ENCODE measurements around the gene KRTAP20-2.

The KRTAP20-2 gene

GRCh38 chr21:30634906-30635305 is at the start of gene KRTAP20-2:
TSS of gene KRTAP20-2 (plus strand) at chr21:30635206. CDS start at chr21:30635264, 58 bp downstream.
- DNase-seq (ENCODE audit: low read depth in 2 of 2, low spot score in 1 of 2) = no peak

DNA sequence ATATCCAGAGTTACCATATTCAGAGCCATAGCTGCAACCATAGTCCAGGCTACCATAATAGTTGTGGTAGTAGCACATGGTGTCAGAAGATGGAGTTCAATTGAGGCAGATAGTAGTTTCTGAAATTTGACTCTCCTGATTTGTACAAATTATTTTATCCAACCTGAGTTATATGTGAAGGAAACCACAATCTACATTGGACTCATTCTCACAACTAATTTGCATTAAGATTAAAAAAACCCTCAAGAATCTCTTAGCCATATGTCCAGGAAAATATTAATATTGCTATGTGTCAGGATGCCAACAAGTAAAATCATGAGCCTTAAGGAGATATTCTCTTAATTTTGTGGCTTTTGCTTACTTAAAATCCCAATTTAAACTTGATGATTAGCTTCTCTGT is 44.7 kb upstream of the KRTAP20-2 start, which contains the start of gene KRTAP22-2:
Gene KRTAP22-2, minus strand, starts transcription at position 101 of the 400 bp plus-strand sequence.
- DNase-seq (ENCODE audit: low read depth in 2 of 2, low spot score in 1 of 2) = no peak

DNA sequence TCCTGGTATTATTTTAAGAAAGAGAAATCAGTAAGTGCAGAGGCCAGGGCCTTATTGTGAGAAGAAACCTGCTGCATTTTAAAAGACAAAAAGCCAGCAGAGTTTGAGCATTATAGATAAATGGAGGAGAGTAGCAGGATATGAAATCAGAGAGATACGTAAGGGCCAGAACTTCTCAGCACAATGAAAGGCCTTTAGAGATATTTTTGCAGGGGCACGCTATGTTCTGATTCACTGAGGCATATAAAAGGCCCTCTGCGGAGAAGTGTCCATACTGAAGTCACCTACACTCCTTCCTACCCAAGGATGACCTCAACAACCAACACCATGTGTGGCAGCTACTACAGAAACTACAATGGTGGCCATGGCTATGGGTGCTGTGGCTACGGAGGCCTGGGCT is 42.9 kb upstream of the KRTAP20-2 start, which contains the start of gene KRTAP6-3:
Gene KRTAP6-3, plus strand, starts transcription at position 301 of the 400 bp plus-strand sequence. Its CDS starts 6 bp downstream, at position 307.
- DNase-seq (ENCODE audit: low read depth in 2 of 2, low spot score in 1 of 2) = no peak

GRCh38 chr21:30598802-30599201 is 36.2 kb upstream of the KRTAP20-2 start, which contains the start of gene KRTAP6-2:
TSS of gene KRTAP6-2 (minus strand) at chr21:30598902. CDS start at chr21:30598874, 28 bp downstream.
- DNase-seq (ENCODE audit: low read depth in 2 of 2, low spot score in 1 of 2) = no peak

GRCh38 chr21:30600787-30601186 is 34.2 kb upstream of the KRTAP20-2 start, which contains the start of gene KRTAP22-1:
TSS of gene KRTAP22-1 (plus strand) at chr21:30601087.
- DNase-seq (ENCODE audit: low read depth in 2 of 2, low spot score in 1 of 2) = no peak

- no peak for DNase-seq (ENCODE audit: low read depth in 2 of 2, low spot score in 1 of 2)
Measured at GRCh38 chr21:30605968-30606367, 29.0 kb upstream of the KRTAP20-2 start.

- no peak for DNase-seq (ENCODE audit: low read depth in 2 of 2, low spot score in 1 of 2)
Measured at GRCh38 chr21:30612132-30612531, 22.9 kb upstream of the KRTAP20-2 start.

DNA sequence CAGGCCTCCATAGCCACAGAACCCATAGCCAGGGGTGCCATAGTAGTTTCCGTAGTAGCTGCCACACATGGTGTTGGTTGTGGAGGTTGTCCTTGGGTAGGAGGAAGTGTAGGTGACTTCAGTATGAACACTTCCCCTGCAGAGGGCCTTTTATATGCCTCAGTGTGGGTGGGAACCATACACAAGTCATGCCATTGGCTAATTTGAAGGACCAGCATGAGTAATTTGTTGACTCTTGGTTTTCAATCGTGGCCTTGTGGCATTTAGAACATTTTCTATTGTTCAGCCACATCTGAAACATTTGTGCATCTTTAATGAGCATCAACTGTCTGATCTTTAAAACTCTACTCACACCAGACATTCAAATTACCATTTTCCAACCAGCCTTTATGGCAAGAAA is 21.2 kb upstream of the KRTAP20-2 start, which contains the start of gene KRTAP6-1:
Gene KRTAP6-1, minus strand, starts transcription at position 95 of the 400 bp plus-strand sequence. Its CDS starts 26 bp downstream, at position 69.
- DNase-seq (ENCODE audit: low read depth in 2 of 2, low spot score in 1 of 2) = no peak

DNA sequence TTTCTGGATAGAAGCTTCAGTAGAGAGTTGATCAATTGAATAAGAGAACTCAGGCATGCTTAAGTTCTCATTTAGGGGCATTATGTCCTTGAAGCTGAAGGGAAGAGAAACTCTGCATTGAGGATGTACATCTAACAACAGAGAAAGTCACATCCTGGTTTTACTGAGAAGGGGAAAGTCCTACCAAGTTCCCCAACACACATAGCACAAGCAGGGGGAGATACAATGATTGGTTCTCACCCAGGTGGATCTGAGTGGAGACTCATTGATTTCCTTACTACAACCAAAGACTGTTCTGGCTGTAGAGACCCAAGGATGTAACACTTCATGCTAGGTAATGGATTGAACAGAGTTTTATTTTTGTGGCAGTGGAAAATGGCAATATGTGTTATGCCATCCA is 19.8 kb upstream of the KRTAP20-2 start:
- DNase-seq (ENCODE audit: low read depth in 2 of 2, low spot score in 1 of 2) = no peak

DNA sequence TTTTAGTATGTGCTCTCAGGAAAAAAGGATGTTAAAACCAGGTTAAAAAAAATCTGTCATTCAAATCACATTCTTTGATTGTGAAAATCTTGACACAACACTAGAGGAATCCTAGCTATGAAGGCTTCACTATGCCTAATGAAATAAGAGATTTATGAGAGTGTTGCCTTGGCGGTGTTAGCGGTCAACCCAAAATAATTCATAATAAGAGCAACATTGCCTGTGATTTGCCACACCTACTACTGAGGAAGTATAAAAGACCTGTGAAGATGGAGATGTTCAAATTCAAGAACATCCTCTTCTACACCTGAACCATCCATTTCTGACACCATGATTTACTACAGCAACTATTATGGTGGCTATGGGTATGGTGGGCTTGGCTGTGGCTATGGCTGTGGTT is 18.9 kb upstream of the KRTAP20-2 start, which contains the start of gene KRTAP20-1:
Gene KRTAP20-1, plus strand, starts transcription at position 301 of the 400 bp plus-strand sequence. Its CDS starts 30 bp downstream, at position 331.
- DNase-seq (ENCODE audit: low read depth in 2 of 2, low spot score in 1 of 2) = no peak

DNA sequence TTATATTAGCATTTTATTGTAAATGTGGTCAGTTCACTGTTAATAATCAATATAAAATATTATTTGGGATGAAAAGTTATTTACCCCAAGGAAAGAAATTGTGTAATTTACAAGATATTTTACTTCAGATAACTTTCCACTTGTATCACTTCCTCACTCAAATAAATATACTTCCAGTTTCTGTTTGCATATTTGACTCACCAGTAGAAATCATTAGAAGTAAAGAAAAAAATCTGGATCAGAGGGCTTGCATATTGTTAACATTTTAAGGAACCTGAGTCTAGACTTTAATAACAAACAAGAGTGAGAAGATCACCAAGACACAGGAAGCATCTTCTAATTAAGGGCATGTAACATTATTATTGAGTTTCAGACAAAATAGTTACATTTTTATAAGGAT is 14.9 kb upstream of the KRTAP20-2 start:
- no peak for DNase-seq (ENCODE audit: low read depth in 2 of 2, low spot score in 1 of 2)

DNA sequence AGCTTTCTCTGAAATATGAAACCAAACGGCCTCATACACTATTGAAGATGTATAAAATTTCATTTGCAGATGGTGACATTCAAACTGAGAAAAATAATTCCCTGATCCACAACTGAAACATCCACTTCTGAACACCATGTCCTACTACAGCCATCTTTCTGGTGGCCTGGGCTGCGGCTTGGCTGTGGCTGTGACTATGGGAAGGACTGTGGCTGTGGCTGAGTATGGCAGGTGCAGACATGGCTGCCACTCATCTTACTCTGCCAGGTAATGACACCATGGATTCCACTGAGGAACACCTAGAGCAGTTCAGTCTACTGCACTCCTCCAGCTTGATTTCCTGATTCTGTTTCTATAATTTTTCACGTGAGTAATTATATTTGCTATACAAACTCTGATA is 14.5 kb upstream of the KRTAP20-2 start, which contains the start of gene KRTAP20-4:
Gene KRTAP20-4, plus strand, starts transcription at position 106 of the 400 bp plus-strand sequence.
- DNase-seq (ENCODE audit: low read depth in 2 of 2, low spot score in 1 of 2) = no peak

DNA sequence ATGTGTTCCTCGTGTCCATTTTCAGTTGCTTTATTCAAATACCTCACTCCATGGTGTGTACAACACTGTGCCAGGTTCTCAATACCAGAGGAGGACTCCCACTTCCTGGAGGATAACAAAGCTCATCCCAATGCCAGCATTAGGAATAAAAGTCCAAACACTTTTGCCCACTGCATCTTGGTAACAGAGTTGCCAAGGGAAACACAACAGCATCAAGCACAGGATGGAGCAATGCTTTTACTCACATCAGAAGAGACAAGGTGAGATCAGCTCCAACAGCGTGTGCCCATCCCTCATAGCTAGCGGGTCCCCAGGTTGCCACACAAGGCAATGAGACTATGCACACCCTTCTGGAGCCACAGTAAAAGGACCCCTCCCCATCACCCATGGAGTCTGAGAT is 11.6 kb upstream of the KRTAP20-2 start:
- no peak for DNase-seq (ENCODE audit: low read depth in 2 of 2, low spot score in 1 of 2)

DNA sequence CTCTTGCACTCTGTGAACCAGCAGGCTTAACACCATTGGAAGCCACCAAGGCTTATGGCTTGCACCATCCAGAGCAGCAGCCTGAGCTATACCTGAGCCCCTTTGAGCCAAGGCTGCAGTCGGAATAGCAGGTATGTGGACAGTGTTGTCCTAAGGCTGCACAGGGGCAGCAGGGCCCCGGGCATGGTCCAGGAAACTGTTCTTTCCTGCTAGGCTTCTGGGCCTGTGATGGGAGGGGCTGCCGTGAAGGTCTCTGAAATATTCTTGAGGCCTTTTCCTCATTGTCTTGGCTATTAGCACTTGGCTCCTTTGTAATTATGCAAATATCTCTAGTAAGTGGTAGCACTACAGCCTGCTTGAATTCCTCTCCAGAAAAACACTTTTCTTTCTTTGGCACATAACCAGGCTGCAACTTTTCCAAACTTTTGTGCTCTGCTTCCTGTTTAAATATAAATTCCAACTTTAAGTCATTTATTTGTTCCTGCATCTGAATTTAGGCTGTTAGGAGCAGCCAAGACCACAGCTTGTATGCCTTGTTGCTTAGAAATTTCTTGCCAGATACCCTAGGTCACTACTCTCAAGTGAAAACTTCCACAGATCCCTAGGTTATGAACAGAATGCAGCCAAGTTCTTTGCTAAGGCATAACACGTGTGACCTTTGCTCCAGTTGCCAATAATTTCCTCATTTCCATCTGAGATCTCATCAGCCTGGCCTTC is 9.4 kb upstream of the KRTAP20-2 start:
- DNase-seq (ENCODE audit: low read depth in 2 of 2, low spot score in 1 of 2) = no peak

DNA sequence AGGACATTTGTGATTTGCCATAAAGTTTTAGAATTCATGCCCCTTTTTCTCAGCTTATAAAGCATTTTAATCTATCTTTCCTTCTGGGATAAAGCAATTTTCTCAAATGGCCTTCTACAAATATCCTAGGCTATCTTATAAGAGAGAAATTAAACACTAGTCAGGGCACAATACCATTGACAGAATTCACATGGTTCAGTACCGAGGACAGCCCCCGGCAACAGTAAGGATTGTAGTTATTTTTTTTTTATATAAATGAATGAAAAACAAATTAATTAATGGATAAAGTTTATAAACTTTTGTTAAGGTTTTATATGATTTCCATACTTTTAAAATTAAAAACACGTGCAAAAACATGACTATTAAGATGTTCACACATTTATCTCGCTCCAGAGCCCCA is 6.9 kb upstream of the KRTAP20-2 start:
- no peak for DNase-seq (ENCODE audit: low read depth in 2 of 2, low spot score in 1 of 2)

- no peak for DNase-seq (ENCODE audit: low read depth in 2 of 2, low spot score in 1 of 2)
Measured at GRCh38 chr21:30629200-30629599, 5.8 kb upstream of the KRTAP20-2 start.

GRCh38 chr21:30638686-30639085 is 3.7 kb downstream of the KRTAP20-2 start:
- DNase-seq (ENCODE audit: low read depth in 2 of 2, low spot score in 1 of 2) = no peak

DNA sequence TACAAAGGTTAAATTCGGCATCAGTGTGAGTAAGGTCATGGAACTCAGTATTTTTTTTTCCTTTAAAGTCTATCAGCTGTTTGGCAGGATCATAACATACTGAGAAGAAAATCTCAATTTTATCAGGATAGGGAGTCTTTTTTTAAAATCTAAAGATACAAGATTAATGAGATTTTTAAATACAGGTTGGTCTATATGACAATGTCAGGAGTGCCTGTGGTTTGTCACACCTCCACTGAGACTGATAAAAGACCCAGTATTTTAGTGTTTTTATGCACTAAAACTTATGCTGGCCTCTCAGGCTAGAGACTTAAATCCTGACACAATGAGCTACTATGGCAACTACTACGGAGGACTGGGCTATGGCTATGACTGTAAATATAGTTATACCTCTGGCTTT is 7.6 kb downstream of the KRTAP20-2 start, which contains the start of gene KRTAP20-3:
Gene KRTAP20-3, plus strand, starts transcription at position 301 of the 400 bp plus-strand sequence.
- no peak for DNase-seq (ENCODE audit: low read depth in 2 of 2, low spot score in 1 of 2)

DNA sequence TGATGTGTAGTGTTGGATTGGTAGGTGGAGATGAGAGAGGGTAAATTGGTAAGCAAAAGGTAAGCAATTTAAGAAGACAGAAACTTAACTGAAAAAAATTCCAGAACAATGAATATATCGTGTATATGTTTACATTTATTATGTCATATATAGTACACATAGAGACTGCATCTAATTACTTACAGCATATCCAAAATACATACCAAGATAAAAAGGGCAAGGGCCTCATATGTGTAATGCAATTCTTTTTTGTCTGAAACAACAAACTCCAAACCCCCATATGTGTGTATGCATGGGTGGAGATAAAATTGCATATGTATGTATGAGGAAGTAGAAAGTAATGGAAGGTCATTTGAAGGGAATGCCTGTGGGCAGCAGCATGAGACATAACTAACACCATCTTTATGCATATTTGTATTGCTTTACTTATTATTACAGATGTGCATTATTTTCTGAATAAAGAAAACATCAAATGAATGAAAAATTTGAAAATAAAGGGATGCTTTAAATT is 12.0 kb downstream of the KRTAP20-2 start:
- DNase-seq (ENCODE audit: low read depth in 2 of 2, low spot score in 1 of 2) = no peak

GRCh38 chr21:30652891-30653290 is 17.9 kb downstream of the KRTAP20-2 start:
- no peak for DNase-seq (ENCODE audit: low read depth in 2 of 2, low spot score in 1 of 2)

GRCh38 chr21:30668776-30669175 is 33.8 kb downstream of the KRTAP20-2 start:
- no peak for DNase-seq (ENCODE audit: low read depth in 2 of 2, low spot score in 1 of 2)

All from stimulated activated CD8-positive, alpha-beta memory T cell treated with anti-CD3 and anti-CD28 coated beads, Interleukin-4, amount 100 ng/mL, for 4 hours (primary cell).